HG03432 (cell line): ENCODE measurements around the gene WWP2.
"Not testable (repeated sequence)": the region's sequence is repeated elsewhere in the genome, so short reads cannot be mapped to it uniquely, and the experiment has no call there.

Experiments
- ATAC-seq: cut with Tn5 transposase; IDR thresholded peaks from one replicate; pipeline ENCODE4 v1.9.1; 2021; ENCODE audit warnings: mild to moderate bottlenecking, moderate library complexity; ENCODE audit not compliant: unreplicated experiment

Gene WWP2

GRCh38 chr16:69745232-69745612, 16.9 kb upstream of the WWP2 start:
- ATAC-seq, result no peak

GRCh38 chr16:69745959-69746358, 16.2 kb upstream of the WWP2 start:
- ATAC-seq, result no peak

- ATAC-seq, result no peak
These were observed 15.0 kb upstream of the WWP2 start for GRCh38 chr16:69747115-69747514.

GRCh38 chr16:69748694-69749345, 13.3 kb upstream of the WWP2 start:
- ATAC-seq, result no peak

GRCh38 chr16:69754143-69754468, 8.0 kb upstream of the WWP2 start:
- ATAC-seq, result no peak

GRCh38 chr16:69754469-69755310, 7.4 kb upstream of the WWP2 start, which contains the start of gene NOB1:
Gene NOB1, minus strand, starts transcription at chr16:69754926. Its CDS starts 16 bp downstream, at chr16:69754910.
- peak; percentile 94 for ATAC-seq

- no peak for ATAC-seq
These were observed 5.4 kb upstream of the WWP2 start for GRCh38 chr16:69756705-69757104.

- ATAC-seq, result not testable (repeated sequence)
These were observed 4.8 kb upstream of the WWP2 start for GRCh38 chr16:69757375-69757774.

GRCh38 chr16:69762814-69763598, 874 bp downstream of the WWP2 start:
- ATAC-seq, result peak; percentile 9

GRCh38 chr16:69763599-69763942, 1.4 kb downstream of the WWP2 start:
- ATAC-seq, result no peak

- ATAC-seq, result no peak
These were observed 5.5 kb downstream of the WWP2 start for GRCh38 chr16:69767459-69768229.

- no peak for ATAC-seq
These were observed 6.5 kb downstream of the WWP2 start for GRCh38 chr16:69768666-69769065.

- no peak for ATAC-seq
These were observed 7.3 kb downstream of the WWP2 start for GRCh38 chr16:69769404-69769803.

GRCh38 chr16:69771651-69771967, 9.5 kb downstream of the WWP2 start:
- no peak for ATAC-seq

GRCh38 chr16:69773260-69773947, 11.3 kb downstream of the WWP2 start:
- ATAC-seq, result no peak

- no peak for ATAC-seq
These were observed 13.4 kb downstream of the WWP2 start for GRCh38 chr16:69775563-69775962.

- no peak for ATAC-seq
These were observed 17.6 kb downstream of the WWP2 start for GRCh38 chr16:69779724-69780123.

GRCh38 chr16:69781118-69781517, 19.0 kb downstream of the WWP2 start:
- no peak for ATAC-seq

- ATAC-seq, result no peak
These were observed 22.5 kb downstream of the WWP2 start for GRCh38 chr16:69784586-69784985.

GRCh38 chr16:69787883-69788282, 25.8 kb downstream of the WWP2 start:
- no peak for ATAC-seq
